ENCODE data around the gene BCAS3. TPM values are rescaled to one million over a fixed set of nuclear protein-coding genes. Genes with fewer than 3 reads are reported as not detected.
"Not testable (repeated sequence)": the region's sequence is repeated elsewhere in the genome, so short reads cannot be mapped to it uniquely, and the experiment has no call there.

BCAS3 gene
- total RNA-seq, 1 donor from 2014 or later = 39.6 TPM

DNA sequence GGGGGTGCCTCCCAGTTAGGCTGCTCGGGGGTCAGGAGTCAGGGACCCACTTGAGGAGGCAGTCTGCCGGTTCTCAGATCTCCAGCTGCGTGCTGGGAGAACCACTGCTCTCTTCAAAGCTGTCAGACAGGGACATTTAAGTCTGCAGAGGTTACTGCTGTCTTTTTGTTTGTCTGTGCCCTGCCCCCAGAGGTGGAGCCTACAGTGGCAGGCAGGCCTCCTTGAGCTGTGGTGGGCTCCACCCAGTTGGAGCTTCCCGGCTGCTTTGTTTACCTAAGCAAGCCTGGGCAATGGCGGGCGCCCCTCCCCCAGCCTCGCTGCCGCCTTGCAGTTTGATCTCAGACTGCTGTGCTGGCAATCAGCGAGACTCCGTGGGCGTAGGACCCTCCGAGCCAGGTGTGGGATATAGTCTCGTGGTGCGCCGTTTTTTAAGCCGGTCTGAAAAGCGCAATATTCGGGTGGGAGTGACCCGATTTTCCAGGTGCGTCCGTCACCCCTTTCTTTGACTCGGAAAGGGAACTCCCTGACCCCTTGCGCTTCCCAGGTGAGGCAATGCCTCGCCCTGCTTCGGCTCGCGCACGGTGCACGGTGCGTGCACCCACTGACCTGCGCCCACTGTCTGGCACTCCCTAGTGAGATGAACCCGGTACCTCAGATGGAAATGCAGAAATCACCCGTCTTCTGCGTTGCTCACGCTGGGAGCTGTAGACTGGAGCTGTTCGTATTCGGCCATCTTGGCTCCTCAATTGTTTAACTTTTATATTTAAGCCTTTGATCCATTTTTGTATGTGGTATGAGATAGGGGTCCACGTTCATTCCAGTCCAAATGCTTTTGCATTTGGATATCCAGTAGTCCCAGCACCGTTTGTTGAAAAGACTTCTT lies 209.3 kb downstream of the BCAS3 start:
- not testable (repeated sequence) for DNase-seq (ENCODE audit: low read depth)

DNA sequence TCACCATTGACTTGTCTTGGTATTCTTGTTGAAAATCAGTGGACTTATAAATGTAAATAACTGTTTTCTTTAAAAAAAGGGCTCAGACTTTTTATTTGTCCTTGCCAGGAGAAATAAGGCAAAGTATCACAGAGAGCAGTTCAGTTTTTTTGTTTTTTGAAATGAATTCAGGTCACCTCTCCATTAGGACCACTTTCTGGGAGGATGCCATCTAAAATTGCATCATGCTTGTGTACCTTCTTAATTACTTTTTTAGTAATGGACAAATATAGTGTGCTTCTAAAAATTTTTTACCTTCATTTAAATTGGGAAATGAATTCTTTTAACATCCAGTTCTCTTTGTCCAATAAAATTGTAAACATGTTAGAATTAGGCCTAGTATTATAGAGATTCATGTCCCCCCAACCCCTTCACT lies 210.0 kb downstream of the BCAS3 start:
- DNase-seq (ENCODE audit: low read depth) = peak; percentile 24

DNA sequence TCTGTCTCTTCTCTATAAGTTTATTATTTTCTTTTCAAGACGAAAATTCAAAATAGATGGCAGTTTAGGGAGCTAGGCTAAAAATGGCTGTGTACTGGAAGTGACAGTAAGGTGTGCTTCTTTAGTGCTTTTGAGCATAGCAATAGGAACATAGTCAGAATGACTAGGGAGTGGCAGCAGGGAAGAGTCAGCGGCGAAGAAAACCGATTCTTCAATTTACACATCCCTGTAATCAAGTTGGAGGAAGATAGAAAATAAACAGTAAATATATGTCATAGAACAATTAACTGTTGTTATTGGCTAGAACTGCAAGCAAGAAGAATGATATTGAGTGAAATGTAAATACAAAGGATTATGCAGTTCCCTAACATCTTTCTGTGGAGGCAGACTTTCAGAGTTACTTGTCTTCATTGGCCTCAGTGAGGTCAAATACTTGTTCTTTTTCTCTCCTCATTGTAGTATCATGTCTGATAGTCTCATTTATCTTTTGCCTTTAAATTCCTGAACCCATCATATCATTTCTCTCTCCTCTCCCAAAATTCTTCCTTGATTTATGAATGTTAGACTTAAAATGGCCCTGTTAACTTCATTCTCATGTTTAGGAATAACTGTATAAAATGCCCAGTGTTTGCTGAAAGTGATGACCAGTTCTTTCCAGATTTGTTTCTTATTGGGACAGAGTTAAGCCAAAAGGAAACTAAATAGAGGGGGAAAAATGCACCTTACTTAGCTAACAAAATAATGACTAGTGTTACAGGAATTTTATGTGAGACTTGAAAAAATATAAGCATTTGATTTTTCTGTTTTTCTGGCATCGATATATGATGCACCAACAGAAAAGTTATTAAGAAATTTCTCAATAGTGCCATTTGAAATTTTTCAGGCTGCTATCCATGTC lies 211.4 kb downstream of the BCAS3 start:
- DNase-seq (ENCODE audit: low read depth) = no peak

DNA sequence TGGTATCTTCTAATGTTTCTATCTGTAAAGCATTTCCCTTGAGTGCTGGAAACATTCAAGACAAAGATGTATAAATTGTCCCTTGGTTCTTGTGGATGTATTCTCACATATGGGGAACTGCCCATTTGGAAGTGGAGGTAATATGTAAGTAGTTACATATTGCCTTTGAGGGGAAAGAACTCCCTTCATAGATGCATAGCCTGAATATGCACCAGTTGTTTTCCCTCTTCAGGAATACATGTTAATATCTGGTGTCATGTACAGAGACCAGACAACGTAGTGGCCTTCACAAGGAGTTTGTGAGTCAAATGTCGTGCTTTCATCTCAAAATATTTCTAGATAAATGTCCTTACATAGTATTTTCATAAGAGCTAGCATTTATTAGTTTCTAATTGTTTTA lies 213.5 kb downstream of the BCAS3 start:
- DNase-seq (ENCODE audit: low read depth) = no peak

DNA sequence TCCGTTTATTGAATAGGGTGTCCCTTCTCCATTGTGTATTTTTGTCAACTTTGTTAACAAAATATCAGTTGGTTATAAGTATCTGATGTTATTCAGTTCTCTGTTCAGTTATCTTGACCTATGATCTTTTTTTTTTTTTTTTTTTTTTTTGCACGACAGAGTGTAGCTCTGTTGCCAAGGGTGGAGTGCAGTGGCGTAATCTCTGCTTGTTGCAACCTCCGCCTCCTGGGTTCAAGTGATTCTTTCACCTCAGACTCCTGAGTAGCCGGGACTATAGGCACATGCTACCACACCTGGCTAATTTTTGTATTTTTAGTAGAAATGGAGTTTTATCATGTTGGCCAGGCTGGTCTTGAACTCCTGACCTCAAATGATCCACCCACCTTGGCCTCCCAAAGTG lies 215.8 kb downstream of the BCAS3 start:
- no peak for DNase-seq (ENCODE audit: low read depth)

DNA sequence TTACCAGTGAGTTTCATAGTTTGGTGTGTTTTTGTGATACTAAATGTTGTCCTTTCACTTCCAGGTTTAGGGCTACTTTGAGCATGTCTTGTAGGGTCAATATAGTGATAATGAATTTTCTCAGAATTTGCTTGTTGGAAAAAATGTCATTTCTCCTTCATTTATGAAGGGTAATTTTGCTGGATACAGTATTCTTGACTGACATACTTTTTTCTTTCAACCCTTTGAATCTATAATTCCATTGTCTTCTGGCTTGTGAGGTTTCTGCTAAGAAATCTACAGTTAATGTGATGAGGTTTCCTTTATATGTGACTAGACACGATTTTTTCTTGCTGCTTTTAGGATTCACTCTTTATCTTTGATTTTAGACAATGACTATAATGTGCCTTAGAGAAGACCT lies 219.3 kb downstream of the BCAS3 start:
- no peak for DNase-seq (ENCODE audit: low read depth)

DNA sequence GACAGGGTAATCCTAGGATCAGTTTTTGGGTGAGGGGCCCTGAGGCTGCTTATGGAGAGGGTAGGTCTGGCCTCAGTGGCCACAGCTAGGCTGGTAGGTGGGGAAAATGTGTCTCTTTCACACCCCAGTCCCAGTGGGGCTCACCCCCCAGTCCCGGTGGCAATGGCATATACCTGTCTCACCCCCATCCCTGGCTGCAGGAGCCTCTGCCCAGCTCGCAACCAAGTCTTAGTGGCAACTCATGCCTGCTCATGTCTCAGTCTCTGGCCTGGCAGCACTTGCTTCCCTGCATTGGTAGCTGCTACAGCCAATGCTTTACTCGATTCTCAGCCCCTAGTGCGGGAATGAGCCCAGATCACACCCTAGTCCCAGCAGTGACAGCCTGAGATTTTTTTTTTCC lies 221.5 kb downstream of the BCAS3 start:
- no peak for DNase-seq (ENCODE audit: low read depth)

DNA sequence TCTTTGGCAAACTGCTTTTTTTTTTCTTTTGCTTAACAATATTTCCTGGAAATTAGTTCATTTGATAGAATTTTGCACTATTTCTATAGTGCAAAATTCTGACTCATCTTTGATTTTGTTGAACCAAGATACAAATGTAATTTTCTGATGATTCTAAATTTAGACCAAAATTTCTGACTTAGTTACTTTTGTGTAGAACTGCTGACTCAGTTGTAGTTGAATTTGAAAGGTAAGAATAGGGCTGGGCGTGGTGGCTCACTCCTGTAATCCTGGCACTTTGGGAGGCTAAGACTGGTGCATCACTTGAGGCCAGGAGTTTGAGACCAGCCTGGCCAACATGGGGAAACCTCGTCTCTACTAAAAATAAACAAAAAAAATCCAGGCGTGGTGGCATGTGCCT lies 223.0 kb downstream of the BCAS3 start:
- DNase-seq (ENCODE audit: low read depth) = no peak

DNA sequence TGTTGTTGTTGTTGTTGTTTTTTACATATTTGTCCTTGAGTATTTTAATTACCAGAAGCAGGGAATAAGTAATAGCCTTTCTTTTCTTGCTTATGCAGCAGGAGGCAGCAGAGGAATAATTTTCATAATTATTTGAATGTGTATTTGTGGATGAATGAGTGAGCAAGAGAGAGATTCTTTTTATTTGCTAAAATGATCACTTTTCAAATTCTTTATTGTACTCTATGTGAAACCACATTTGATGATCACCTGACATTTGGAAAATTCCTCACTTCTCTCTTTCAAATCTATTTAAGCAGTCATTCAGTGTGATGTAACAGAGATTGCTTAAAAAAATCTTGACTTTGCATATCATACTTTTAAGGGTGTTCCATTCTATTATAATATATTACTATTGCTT lies 223.6 kb downstream of the BCAS3 start:
- no peak for DNase-seq (ENCODE audit: low read depth)

DNA sequence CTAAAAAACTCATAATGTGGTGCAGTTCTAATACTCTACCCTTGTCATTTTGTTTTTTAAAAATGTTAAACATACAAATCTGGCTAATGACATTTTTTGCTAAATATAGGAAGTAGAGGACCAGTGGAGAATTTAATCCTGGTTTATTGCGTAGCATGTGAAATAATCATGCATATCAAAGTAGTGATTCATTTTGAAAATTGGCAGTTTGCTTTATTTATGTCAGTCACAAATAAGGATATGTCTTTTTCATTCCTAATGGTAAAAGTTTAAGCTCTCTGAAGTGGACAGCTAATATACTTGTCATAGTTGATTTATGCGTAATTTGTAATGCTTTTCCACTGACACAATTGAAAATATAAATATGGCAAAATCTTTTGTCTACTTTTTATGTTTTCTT lies 224.2 kb downstream of the BCAS3 start:
- peak; percentile 28 for DNase-seq (ENCODE audit: low read depth)

DNA sequence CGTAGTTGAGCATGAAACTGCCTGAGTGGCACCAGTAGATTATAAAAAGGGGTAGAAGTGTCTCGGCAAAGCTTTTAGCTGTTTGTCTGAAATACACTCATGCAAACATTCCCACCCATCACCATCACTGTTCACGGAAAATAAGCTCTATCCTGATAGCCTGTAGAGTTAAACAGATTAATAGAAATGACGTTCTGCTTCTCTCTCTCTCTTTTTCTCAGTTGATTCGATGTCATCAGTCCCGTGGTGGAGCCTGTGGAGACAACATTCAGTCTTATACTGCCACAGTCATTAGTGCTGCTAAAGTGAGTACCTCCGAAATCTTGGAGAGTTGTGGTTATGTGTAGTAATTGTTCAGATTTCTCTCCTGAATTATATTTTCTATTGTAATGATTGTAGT lies 224.7 kb downstream of the BCAS3 start:
- no peak for DNase-seq (ENCODE audit: low read depth)

DNA sequence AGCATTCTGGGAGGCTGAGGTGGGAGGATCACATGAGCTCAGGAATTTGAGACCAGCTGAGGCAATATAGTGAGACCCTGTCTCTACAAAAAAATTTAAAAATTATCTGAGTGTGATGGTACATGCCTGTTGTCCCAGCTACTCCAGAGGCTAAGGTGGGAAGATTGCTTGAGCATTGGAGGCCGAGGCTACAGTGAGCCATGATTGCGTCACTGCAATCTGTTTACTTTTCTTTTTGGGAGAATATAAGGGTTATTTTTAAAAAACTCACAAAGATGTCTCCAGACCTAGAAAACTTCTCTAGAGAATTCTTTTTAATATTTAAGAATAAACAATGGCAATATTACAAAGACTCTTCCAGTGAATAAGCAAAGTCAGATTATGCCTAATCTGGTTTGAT lies 226.9 kb downstream of the BCAS3 start:
- no peak for DNase-seq (ENCODE audit: low read depth)

DNA sequence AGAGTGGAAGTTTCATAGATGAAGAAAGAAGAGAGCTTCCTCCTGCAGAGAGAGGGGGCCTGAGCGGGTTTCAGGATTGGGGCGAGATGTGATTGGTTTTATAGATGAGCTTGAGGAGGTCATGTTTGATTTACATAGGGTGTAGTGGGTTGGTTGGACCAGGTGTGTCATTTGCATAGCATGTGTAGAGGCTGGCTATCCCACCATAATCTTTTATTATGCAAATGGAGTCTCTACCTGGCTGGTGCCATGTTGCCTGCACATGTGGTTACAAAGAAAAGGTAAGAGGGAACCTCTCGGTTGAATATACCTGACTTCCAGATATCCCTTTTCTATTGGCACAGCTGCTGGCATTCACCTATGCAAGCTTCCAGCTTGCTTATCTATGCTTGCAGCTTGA lies 228.1 kb downstream of the BCAS3 start:
- no peak for DNase-seq (ENCODE audit: low read depth)

DNA sequence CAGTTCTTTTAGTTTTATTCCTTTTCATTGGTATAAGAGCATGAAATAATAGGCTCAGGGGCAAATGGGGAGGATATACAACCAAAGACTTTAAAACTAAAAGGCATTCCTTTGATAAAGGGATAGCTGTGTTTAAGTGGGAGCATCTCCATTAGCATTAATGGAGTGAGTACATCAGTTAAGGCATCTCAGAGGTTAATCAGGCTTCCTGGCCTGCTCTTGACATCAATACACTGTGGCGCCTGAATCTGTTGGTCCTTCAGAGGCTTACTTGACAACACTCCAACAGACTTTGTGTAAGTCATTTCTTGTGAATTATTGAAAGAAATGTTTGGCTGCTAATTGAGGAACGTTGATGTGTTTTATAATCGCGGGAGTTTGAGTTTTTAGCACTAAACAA lies 230.7 kb downstream of the BCAS3 start:
- no peak for DNase-seq (ENCODE audit: low read depth)

DNA sequence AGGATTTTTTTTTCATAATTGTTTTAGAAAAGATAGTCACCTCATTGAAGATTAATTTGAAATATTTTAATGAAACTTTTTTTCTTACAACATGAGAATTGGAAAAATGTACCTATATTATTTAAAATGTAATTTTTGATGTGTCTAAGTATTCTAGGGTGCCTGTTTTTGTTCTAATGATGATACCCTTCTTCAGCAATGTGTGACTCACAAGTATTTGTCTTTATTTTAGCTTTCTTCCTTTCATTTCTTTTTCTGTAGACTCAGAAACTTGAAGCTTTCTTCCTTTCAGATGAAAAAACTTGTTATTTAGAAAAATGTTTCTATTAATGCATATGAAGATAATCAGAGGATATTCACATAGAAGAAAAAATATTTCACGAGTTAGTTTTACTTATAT lies 231.8 kb downstream of the BCAS3 start:
- no peak for DNase-seq (ENCODE audit: low read depth)

DNA sequence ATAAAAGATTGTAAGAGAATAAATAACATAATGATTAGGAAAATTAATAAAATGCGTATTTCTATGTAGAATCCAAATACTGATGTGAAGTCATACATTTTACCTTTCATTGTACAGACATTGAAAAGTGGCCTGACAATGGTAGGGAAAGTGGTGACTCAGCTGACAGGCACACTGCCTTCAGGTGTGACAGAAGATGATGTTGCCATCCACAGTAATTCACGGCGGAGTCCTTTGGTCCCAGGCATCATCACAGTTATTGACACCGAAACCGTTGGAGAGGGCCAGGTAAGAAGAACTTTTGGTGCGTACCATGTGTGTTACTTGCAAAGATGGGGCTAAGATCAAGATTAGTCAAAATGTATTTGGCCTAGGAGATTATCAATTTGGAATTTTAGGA lies 232.8 kb downstream of the BCAS3 start:
- no peak for DNase-seq (ENCODE audit: low read depth)

DNA sequence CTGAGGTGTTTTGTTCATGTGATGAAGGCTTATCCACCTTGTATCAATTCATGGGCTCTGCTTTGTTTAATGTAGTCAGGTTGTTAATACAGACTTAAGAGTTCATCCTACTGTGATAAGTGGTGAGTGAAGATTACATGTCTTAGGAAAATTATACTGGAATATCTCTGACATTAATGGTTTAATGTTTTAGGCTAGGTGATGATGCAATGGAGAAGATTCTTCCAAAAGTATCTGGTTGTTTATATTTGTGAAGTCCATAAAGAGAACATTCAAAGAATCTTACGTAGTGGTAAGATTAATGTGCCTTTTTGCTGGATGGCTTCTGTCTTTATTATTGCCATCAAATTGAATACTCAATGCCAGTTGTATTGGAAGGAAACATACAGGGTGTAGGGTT lies 236.4 kb downstream of the BCAS3 start:
- DNase-seq (ENCODE audit: low read depth) = no peak

DNA sequence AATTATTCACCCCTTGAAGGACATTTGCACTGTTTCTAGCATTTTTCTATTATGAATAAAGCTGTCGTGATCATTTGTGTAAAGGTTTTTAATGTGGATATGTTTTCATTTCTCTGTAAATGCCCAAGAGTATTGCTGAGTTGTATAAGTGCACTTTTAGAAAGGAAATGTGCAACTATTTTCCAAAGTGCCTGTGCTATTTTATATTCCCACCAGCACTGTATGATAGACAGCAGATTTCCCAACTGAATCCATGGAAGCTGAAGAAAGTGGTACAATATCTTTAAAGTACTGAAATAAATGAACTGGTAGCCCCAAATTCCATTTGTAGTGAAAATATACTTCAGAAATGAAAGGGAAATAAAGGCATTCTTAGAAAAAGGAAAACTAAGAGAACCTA lies 238.4 kb downstream of the BCAS3 start:
- DNase-seq (ENCODE audit: low read depth) = no peak

DNA sequence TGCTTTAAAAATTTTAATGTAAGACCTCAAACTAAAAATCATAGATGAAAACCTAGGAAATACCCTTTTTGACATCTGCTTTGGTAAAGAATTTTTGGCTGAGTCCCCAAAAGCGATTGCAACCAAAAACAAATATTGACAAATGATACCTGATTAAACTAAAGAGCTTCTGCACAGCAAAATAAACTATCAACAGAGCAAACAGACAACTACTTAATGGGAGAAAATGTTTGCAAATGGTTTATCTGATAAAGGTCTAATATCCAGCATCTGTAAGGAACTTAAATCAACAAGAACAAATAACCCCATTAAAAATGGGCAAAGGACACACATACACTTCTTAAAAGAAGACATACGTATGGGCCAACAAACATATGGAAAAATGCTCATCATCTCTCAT lies 242.5 kb downstream of the BCAS3 start:
- DNase-seq (ENCODE audit: low read depth) = no peak

DNA sequence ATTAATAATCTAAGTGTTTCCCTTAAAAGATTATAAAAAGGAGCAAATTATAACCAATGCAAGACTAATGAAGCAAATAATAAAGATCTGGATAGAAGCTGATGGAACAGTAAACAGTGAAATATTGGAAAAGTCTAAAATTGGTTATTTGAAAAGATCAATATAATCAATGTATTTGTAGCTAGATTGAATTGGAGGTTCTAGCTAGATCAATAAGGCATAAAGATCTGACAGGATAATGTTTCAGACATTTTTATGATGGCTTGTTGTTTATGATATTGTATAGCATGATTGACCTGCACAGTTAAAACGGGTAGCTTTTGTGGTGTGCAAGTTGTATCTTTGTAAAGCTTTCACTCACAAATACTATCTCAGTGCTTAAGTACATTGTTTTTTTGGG lies 245.3 kb downstream of the BCAS3 start:
- no peak for DNase-seq (ENCODE audit: low read depth)

DNA sequence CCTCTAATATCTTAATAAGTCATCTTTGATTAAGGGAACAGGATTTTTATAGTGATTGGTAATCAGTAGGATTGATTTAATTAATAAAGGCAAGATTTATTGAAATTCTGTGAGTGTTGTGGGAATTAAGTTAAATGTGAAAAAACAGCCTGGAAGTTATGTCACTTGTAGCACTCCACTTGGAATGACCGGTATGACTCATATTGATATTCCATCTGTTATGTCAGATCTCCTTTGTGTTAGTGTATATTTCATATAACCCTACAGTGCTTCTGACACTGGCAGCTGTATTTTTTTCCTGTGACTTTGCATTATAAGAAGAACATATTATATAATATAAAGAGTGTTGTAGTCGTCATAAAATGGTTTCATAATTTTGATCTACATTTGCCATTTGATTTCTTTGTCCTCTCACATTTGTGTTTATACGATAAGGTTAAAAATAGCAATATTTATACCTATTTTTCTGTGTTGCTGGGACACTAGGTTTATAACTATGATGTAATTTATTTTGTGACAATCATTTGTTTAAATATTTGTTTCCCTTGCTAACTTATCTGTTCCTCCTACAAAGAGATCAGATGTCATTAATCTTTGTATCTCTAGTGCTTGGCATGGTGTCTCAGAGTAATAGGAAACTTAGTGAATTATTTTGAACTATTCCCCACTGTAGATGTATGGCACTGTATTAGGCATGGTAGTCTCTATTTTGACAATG lies 249.0 kb downstream of the BCAS3 start:
- DNase-seq (ENCODE audit: low read depth) = no peak

DNA sequence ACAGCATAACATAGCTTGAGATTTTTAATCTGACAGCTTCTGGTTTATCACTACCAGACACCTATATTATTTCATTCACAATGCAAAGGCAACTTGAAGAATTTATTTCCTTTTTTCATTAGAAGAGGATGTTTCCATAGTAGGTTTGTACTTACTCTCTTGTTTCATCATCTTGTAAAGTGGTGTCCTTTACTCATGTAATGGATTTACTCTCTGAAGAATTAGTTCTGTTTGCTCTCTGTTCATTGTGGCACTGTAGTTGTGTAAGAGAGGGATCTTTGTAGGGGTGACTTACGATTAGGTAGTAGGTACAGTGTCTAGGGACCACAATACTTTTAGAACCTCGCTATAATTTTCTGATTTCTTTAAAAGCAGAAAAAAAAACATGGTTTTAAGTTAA lies 256.1 kb downstream of the BCAS3 start:
- no peak for DNase-seq (ENCODE audit: low read depth)
